RWPE2 (cell line): ENCODE results near the gene NPAS1.

Experiments used
- ATAC-seq: fragments of 200-7000 bp; cut with Tn5 transposase; 3 replicates; pipeline ENCODE4 v1.9.1; 2021; ENCODE audit warnings: low read depth
- DNase-seq: peaks from one replicate; pipeline ENCODE4 v3.0.0-alpha.2; 2020; ENCODE audit warnings: low spot score
- H3K27ac ChIP-seq: fragments of 450-650 bp; 2 replicates; pipeline ENCODE4 v1.5.1; 2017; ENCODE audit warnings: mild to moderate bottlenecking; ENCODE audit not compliant: poor library complexity, severe bottlenecking
- H3K27me3 ChIP-seq: fragments of 250-450 bp; sonication (Bioruptor Pico); 2 replicates; pipeline ENCODE4 v1.5.1; 2021; ENCODE audit warnings: mild to moderate bottlenecking, moderate library complexity; ENCODE audit not compliant: insufficient read depth, poor library complexity, severe bottlenecking
- H3K36me3 ChIP-seq: fragments of 250-450 bp; sonication (Bioruptor Pico); 2 replicates; pipeline ENCODE4 v1.5.1; 2020; ENCODE audit warnings: low read depth, mild to moderate bottlenecking, moderate library complexity
- H3K4me1 ChIP-seq: fragments of 250-450 bp; sonication (Bioruptor Pico); 2 replicates; pipeline ENCODE4 v1.5.1; 2021; ENCODE audit warnings: mild to moderate bottlenecking, moderate library complexity; ENCODE audit not compliant: insufficient read depth, poor library complexity, severe bottlenecking
- H3K4me3 ChIP-seq: fragments of 250-450 bp; sonication (Bioruptor Pico); 2 replicates; pipeline ENCODE4 v1.5.1; 2021; ENCODE audit warnings: mild to moderate bottlenecking, moderate library complexity; ENCODE audit not compliant: severe bottlenecking
- H3K9me3 ChIP-seq: fragments of 250-450 bp; sonication (Bioruptor Pico); 2 replicates; pipeline ENCODE4 v1.5.1; 2021; ENCODE audit warnings: mild to moderate bottlenecking, moderate library complexity; ENCODE audit not compliant: severe bottlenecking
- CTCF ChIP-seq: fragments of 450-650 bp; IDR thresholded peaks from one replicate; pipeline ENCODE4 v1.5.1; 2017; ENCODE audit warnings: mild to moderate bottlenecking, moderate library complexity; ENCODE audit not compliant: poor library complexity, severe bottlenecking

The NPAS1 gene

GRCh38 chr19:47068246-47068645 lies 48.6 kb downstream of the NPAS1 start:
- Histone ChIP-seq H3K4me3 (no peak overlapping the region), H3K4me1 (no peaks in the 10 kb centered on the region), H3K27ac (no peak overlapping the region), H3K9me3 (no peaks in the 10 kb centered on the region), H3K36me3 (peaks cover 65% of the 10 kb centered on the region), H3K27me3 (no peaks in the 10 kb centered on the region)
- no peak for TF ChIP-seq CTCF
- ATAC-seq, result no peak
- DNase-seq, result no peak

- Histone ChIP-seq H3K9me3 (no peaks in the 10 kb centered on the region), H3K27me3 (no peaks in the 10 kb centered on the region), H3K4me3 (no peak overlapping the region), H3K36me3 (peaks cover 67% of the 10 kb centered on the region), H3K27ac (no peak overlapping the region), H3K4me1 (no peaks in the 10 kb centered on the region)
- ATAC-seq (no peak), DNase-seq (no peak)
- TF ChIP-seq CTCF, result no peak
These were observed 49.3 kb downstream of the NPAS1 start for GRCh38 chr19:47068876-47069406.

- Histone ChIP-seq H3K27ac (no peak overlapping the region), H3K9me3 (no peaks in the 10 kb centered on the region), H3K4me1 (no peaks in the 10 kb centered on the region), H3K4me3 (no peak overlapping the region), H3K36me3 (peaks cover 73% of the 10 kb centered on the region), H3K27me3 (no peaks in the 10 kb centered on the region)
- DNase-seq (no peak), ATAC-seq (no peak)
- TF ChIP-seq CTCF, result no peak
These were observed 50.2 kb downstream of the NPAS1 start for GRCh38 chr19:47069795-47070194.

- Histone ChIP-seq H3K27me3 (no peaks in the 10 kb centered on the region), H3K9me3 (no peaks in the 10 kb centered on the region), H3K4me1 (no peaks in the 10 kb centered on the region), H3K4me3 (no peak overlapping the region), H3K27ac (no peak overlapping the region), H3K36me3 (peaks cover 65% of the 10 kb centered on the region)
- DNase-seq (no peak), ATAC-seq (no peak)
- no peak for TF ChIP-seq CTCF
These were observed 51.1 kb downstream of the NPAS1 start for GRCh38 chr19:47070756-47071155.

GRCh38 chr19:47071731-47072130 lies 52.1 kb downstream of the NPAS1 start:
- H3K27me3 ChIP-seq, result no peaks in the 10 kb centered on the region
- no peak overlapping the region for H3K4me3 ChIP-seq
- no peak overlapping the region for H3K27ac ChIP-seq
- H3K36me3 ChIP-seq, result peaks cover 68% of the 10 kb centered on the region
- DNase-seq, result no peak
- TF ChIP-seq CTCF, result no peak
- ATAC-seq, result no peak
- no peaks in the 10 kb centered on the region for H3K9me3 ChIP-seq
- no peaks in the 10 kb centered on the region for H3K4me1 ChIP-seq
